Astrocyte (in vitro differentiated cells and primary cell): ENCODE measurements around the gene PALLD. TPM values are rescaled to one million over a fixed set of nuclear protein-coding genes. Genes with fewer than 3 reads are reported as not detected.

Experiments
- DNase-seq: peaks from one replicate; pipeline ENCODE4 v3.0.0-alpha.2; 2010; ENCODE audit warnings: low read depth
- FAIRE-seq: peaks from 2 replicates; lab custom pipeline; 2011; peaks lifted over from hg19 to GRCh38; lab: Jason Lieb, UNC
- H2AFZ ChIP-seq: 2 replicates; pipeline ENCODE4 v1.6.0; 2012; ENCODE audit warnings: low read depth, low read length, inconsistent platforms
- H3K27ac ChIP-seq: 2 replicates; pipeline ENCODE4 v1.5.1; 2011; ENCODE audit warnings: low read depth, low read length, inconsistent platforms
- H3K27me3 ChIP-seq: 2 replicates; pipeline ENCODE4 v1.6.0; 2011; ENCODE audit warnings: low read length, inconsistent platforms; ENCODE audit not compliant: insufficient read depth
- H3K36me3 ChIP-seq: 2 replicates; pipeline ENCODE4 v1.5.1; 2011; ENCODE audit warnings: low read length, inconsistent platforms; ENCODE audit not compliant: insufficient read depth
- H3K4me1 ChIP-seq: 2 replicates; pipeline ENCODE4 v1.5.1; 2011; ENCODE audit warnings: low read length, inconsistent platforms; ENCODE audit not compliant: insufficient read depth
- H3K4me2 ChIP-seq: 2 replicates; pipeline ENCODE4 v1.6.0; 2012; ENCODE audit warnings: low read length, inconsistent platforms
- H3K4me3 ChIP-seq: 2 replicates; pipeline ENCODE4 v1.5.1; 2011; ENCODE audit warnings: low read depth, mild to moderate bottlenecking, low read length, inconsistent platforms; ENCODE audit not compliant: insufficient read depth
- H3K79me2 ChIP-seq: 2 replicates; pipeline ENCODE4 v1.6.0; 2012; ENCODE audit warnings: mild to moderate bottlenecking, low read length, inconsistent platforms; ENCODE audit not compliant: insufficient read depth
- H3K9ac ChIP-seq: 2 replicates; pipeline ENCODE4 v1.6.0; 2012; ENCODE audit warnings: mild to moderate bottlenecking, low read length, inconsistent platforms
- H3K9me3 ChIP-seq: 2 replicates; pipeline ENCODE4 v1.5.1; 2012; ENCODE audit warnings: low read depth, mild to moderate bottlenecking, low read length, inconsistent platforms; ENCODE audit not compliant: insufficient read depth
- H4K20me1 ChIP-seq: 2 replicates; pipeline ENCODE4 v1.6.0; 2012; ENCODE audit warnings: low read length, inconsistent platforms; ENCODE audit not compliant: insufficient read depth
- H3K27ac Mint-ChIP-seq: one replicate; pipeline ENCODE4 v1.8.0; 2021; ENCODE audit warnings: mild to moderate bottlenecking, mixed read lengths; ENCODE audit not compliant: unreplicated experiment
- H3K27me3 Mint-ChIP-seq: one replicate; pipeline ENCODE4 v1.8.0; 2021; ENCODE audit warnings: low read depth, mixed read lengths; ENCODE audit not compliant: unreplicated experiment
- H3K36me3 Mint-ChIP-seq: one replicate; pipeline ENCODE4 v1.8.0; 2021; ENCODE audit warnings: low read depth, mixed read lengths; ENCODE audit not compliant: unreplicated experiment
- H3K4me1 Mint-ChIP-seq: one replicate; pipeline ENCODE4 v1.8.0; 2021; ENCODE audit warnings: low read depth, mixed read lengths; ENCODE audit not compliant: unreplicated experiment
- H3K4me3 Mint-ChIP-seq: one replicate; pipeline ENCODE4 v1.8.0; 2021; ENCODE audit warnings: mild to moderate bottlenecking, moderate library complexity, mixed read lengths; ENCODE audit not compliant: unreplicated experiment
- H3K9me3 Mint-ChIP-seq: one replicate; pipeline ENCODE4 v1.8.0; 2021; ENCODE audit warnings: mild to moderate bottlenecking, mixed read lengths; ENCODE audit not compliant: unreplicated experiment
- EZH2 ChIP-seq: IDR thresholded peaks from 2 replicates; pipeline ENCODE4 v1.6.1; 2012; ENCODE audit warnings: mild to moderate bottlenecking, low read length, inconsistent platforms; ENCODE audit not compliant: insufficient read depth
- total RNA-seq: library from RNA; stranded (reverse); gene quantifications from 2 replicates; pipeline ENCODE4 v1.2.1, GENCODE V29; 2021
- TF ChIP-seq, protein P1 (sequence below): IDR thresholded peaks from 2 replicates; pipeline ENCODE4 v1.5.1; 2011; ENCODE audit warnings: low read depth, mild to moderate bottlenecking, inconsistent platforms, low read length, moderate library complexity; ENCODE audit not compliant: insufficient read depth

Gene PALLD
- total RNA-seq, 1 donor from 2014 or later = 498 TPM

- FAIRE-seq = no peak
- no peaks in the 10 kb centered on the region for H3K4me1 ChIP-seq
- Mint-ChIP-seq H3K4me1 (peaks cover 38% of the 10 kb centered on the region), H3K36me3 (peaks cover 25% of the 10 kb centered on the region), H3K4me3 (no peak overlapping the region), H3K27me3 (no peaks in the 10 kb centered on the region), H3K27ac (no peak overlapping the region), H3K9me3 (peaks cover 2% of the 10 kb centered on the region)
- H4K20me1 ChIP-seq = no peaks in the 10 kb centered on the region
- DNase-seq = no peak
- H3K27me3 ChIP-seq = no peaks in the 10 kb centered on the region
- no peak overlapping the region for H3K4me2 ChIP-seq
- H3K9ac ChIP-seq = no peak overlapping the region
- no peak overlapping the region for H3K27ac ChIP-seq
- H3K79me2 ChIP-seq = peaks cover 29% of the 10 kb centered on the region
- no peak overlapping the region for H3K4me3 ChIP-seq
- H3K36me3 ChIP-seq = no peaks in the 10 kb centered on the region
- H3K9me3 ChIP-seq = no peaks in the 10 kb centered on the region
- TF ChIP-seq, protein P1, sequence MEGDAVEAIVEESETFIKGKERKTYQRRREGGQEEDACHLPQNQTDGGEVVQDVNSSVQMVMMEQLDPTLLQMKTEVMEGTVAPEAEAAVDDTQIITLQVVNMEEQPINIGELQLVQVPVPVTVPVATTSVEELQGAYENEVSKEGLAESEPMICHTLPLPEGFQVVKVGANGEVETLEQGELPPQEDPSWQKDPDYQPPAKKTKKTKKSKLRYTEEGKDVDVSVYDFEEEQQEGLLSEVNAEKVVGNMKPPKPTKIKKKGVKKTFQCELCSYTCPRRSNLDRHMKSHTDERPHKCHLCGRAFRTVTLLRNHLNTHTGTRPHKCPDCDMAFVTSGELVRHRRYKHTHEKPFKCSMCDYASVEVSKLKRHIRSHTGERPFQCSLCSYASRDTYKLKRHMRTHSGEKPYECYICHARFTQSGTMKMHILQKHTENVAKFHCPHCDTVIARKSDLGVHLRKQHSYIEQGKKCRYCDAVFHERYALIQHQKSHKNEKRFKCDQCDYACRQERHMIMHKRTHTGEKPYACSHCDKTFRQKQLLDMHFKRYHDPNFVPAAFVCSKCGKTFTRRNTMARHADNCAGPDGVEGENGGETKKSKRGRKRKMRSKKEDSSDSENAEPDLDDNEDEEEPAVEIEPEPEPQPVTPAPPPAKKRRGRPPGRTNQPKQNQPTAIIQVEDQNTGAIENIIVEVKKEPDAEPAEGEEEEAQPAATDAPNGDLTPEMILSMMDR = no peak
- TF ChIP-seq EZH2 = no peak
- H2AFZ ChIP-seq = no peak overlapping the region
These were observed 285.1 kb downstream of the PALLD start for GRCh38 chr4:168781926-168782325.

GRCh38 chr4:168782439-168782838, 285.6 kb downstream of the PALLD start:
- Histone ChIP-seq H3K36me3 (no peaks in the 10 kb centered on the region), H3K4me3 (no peak overlapping the region), H2AFZ (no peak overlapping the region), H3K4me1 (no peaks in the 10 kb centered on the region), H3K4me2 (no peak overlapping the region), H3K9me3 (no peaks in the 10 kb centered on the region), H3K27me3 (no peaks in the 10 kb centered on the region), H3K9ac (no peak overlapping the region), H4K20me1 (no peaks in the 10 kb centered on the region), H3K27ac (no peak overlapping the region), H3K79me2 (peaks cover 27% of the 10 kb centered on the region)
- Mint-ChIP-seq H3K27ac (no peak overlapping the region), H3K9me3 (no peaks in the 10 kb centered on the region), H3K36me3 (peaks cover 20% of the 10 kb centered on the region), H3K4me1 (peaks cover 41% of the 10 kb centered on the region), H3K27me3 (no peaks in the 10 kb centered on the region), H3K4me3 (no peak overlapping the region)
- FAIRE-seq (no peak), DNase-seq (no peak)
- TF ChIP-seq EZH2 = no peak
- TF ChIP-seq, protein P1 = no peak

DNA sequence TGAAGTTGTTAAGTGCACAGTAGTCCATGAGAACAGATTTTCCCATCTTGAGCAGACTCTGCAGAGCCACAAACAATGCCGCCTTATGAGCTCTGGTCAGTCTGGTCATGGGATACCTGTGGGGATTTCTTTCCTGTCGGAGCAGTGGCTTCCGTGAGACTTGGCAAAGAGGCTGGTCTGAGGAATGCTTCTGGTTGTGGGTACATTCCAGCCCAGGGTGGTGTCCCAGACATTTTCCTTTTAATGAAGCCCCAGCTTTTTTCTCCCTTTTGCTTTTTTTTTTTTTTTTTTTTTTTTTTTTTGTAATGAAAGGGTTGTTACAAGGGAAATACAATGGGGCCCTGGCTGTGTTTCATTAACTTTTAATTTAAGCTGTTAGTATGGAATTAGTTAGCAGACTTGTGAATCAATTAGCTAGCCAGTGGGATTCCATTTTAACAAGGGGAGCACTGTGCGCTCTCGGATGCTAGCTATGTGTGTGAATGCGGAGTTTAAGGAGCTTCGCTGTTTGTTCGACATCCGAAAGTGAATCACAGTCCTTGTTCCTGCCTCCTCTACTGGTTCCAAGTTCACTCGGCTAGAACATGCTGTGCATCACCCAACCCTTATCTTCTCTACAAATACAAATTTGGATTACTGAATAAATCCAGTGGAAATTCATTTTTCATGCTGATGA, 288.1 kb downstream of the PALLD start:
- no peaks in the 10 kb centered on the region for H3K27me3 ChIP-seq
- Mint-ChIP-seq H3K36me3 (peaks cover 13% of the 10 kb centered on the region), H3K27me3 (no peaks in the 10 kb centered on the region), H3K9me3 (no peaks in the 10 kb centered on the region), H3K27ac (peak overlapping the region; percentile 36), H3K4me3 (no peak overlapping the region), H3K4me1 (peaks cover 57% of the 10 kb centered on the region)
- no peaks in the 10 kb centered on the region for H3K36me3 ChIP-seq
- H3K4me1 ChIP-seq = peaks cover 5% of the 10 kb centered on the region
- no peak overlapping the region for H3K4me2 ChIP-seq
- H4K20me1 ChIP-seq = no peaks in the 10 kb centered on the region
- H3K9ac ChIP-seq = no peak overlapping the region
- H3K27ac ChIP-seq = peak overlapping the region; percentile 36
- no peak overlapping the region for H3K4me3 ChIP-seq
- peak; percentile 48 for DNase-seq
- no peak overlapping the region for H2AFZ ChIP-seq
- FAIRE-seq = peak; percentile 50
- no peaks in the 10 kb centered on the region for H3K9me3 ChIP-seq
- no peak for TF ChIP-seq EZH2
- H3K79me2 ChIP-seq = peaks cover 31% of the 10 kb centered on the region
